Measurements from ENCODE around the gene GALT.

- TF ChIP-seq CTCF (conservative IDR thresholded peaks at IDR 0.05; ENCODE audit: low read depth, low read length) (no peak), EZH2 (IDR thresholded peaks at IDR 0.05; ENCODE audit: borderline replicate concordance, low read depth, low read length, poor library complexity, severe bottlenecking) (no peak)
These were observed 45.5 kb downstream of the GALT start for GRCh38 chr9:34691936-34692315.

All from A673 (cell line).